WI38 (cell line): Measurements from ENCODE around the gene TPBG.
A peak's percentile ranks its signal among the peaks of the same experiment; 100 is the strongest.

Source experiments
- H3K4me3 ChIP-seq: 2 replicates; pipeline ENCODE4 v1.5.1; 2011; ENCODE audit warnings: low read depth, mild to moderate bottlenecking, control low read depth, low read length
- CTCF ChIP-seq: IDR thresholded peaks from 2 replicates; pipeline ENCODE4 v1.5.1; 2012; ENCODE audit warnings: low read depth, mild to moderate bottlenecking, control low read depth, low read length

Gene TPBG

GRCh38 chr6:82363428-82364086 lies at the start of gene TPBG:
TSS of gene TPBG (plus strand) at chr6:82363817. CDS start at chr6:82364962, 1,145 bp downstream.
- peak within 1 kb of the TSS; percentile 96 for H3K4me3 ChIP-seq
- TF ChIP-seq CTCF = no peak

- no peak overlapping the region for H3K4me3 ChIP-seq
- TF ChIP-seq CTCF = no peak
Observed at GRCh38 chr6:82322386-82322785, 41.2 kb upstream of the TPBG start.

- no peak for TF ChIP-seq CTCF
- no peak overlapping the region for H3K4me3 ChIP-seq
Observed at GRCh38 chr6:82329766-82330165, 33.9 kb upstream of the TPBG start.

GRCh38 chr6:82330171-82330804 lies 33.3 kb upstream of the TPBG start:
- TF ChIP-seq CTCF = no peak
- H3K4me3 ChIP-seq = no peak overlapping the region

- TF ChIP-seq CTCF = peak; percentile 16; the same call in 1 of the 2 replicates
Observed at GRCh38 chr6:82331031-82331773, 32.4 kb upstream of the TPBG start.

GRCh38 chr6:82333781-82334180 lies 29.8 kb upstream of the TPBG start:
- TF ChIP-seq CTCF = no peak
- H3K4me3 ChIP-seq = no peak overlapping the region

More at GRCh38 chr6:82331031-82331773, 32.4 kb upstream of the TPBG start:
- H3K4me3 ChIP-seq = no peak overlapping the region
